ENCODE results near the gene GRB14.
"Not testable (repeated sequence)": the region's sequence is repeated elsewhere in the genome, so short reads cannot be mapped to it uniquely, and the experiment has no call there.

The GRB14 gene

DNA sequence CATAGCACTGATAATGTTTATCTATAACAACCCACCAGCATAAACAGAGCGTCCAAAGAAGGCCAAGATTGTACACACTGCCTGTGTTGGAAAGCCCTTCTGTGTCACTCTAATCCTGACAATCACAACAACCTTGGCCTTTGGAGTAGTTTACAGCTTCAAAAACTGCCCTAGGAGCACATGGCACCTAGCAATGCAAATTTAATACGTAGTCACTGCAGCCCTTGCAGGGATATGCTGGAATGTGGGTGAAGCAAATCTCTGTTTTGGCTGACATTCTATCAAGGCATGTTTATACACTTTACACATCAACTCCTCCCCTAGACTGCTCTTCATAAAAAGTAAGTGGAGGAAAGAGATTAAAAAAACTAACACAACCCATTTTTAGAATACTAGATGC is 66.8 kb downstream of the GRB14 start:
- DNase-seq, result no peak

DNA sequence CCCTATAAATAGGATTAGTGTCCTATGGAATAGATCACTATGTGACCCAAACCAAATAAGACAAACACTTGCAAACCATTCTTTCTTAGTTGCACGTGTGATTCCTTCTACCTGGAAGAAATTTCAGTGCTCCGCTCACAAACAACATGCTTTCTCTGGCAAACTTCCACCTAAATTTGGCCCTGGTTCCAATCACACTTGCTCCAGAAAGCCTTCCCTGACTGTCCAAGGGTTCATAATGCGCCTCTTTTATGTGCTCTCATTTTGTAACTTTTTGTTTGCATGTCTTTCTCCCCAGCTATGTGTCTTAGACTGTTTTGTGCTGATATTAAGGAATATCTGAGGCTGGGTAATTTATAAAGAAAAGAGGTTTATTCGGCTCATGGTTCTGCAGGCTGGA is 69.8 kb downstream of the GRB14 start:
- DNase-seq, result no peak

DNA sequence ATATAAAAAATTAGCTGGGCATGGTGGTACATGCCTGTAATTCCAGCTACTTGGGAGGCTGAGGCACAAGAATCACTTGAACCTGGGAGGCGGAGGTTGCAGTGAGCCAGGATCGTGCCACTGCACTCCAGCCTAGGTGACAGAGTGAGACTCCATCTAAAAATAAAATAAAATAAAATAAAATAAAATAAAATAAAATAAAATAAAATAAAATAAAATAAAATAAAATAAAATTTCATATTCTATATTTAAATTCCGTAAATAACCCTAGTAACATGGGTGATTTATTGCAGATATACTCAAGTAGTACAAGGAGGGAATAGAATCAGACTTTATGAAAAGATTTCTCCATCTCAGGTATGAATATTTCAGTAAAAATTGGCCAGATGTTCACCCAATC is 71.6 kb downstream of the GRB14 start:
- DNase-seq, result not testable (repeated sequence)

DNA sequence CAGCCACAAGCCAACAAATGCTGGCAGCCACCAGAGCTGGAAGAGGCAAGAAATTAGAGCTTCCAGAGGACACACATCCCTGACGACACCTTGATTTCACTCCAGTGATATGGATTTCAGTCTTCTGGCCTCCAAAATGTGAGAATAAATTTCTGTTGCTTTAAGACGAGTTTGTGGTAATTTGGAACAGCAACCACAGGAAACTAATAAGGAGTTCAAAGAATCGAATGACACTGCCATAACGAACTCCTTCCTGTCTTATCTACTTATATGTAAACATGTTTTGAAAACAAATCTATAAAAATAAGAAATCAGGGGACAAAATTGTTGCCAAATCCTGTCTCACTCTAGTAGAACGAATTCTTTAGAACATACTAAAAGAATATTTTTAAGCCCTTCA is 75.8 kb downstream of the GRB14 start:
- no peak for DNase-seq

DNA sequence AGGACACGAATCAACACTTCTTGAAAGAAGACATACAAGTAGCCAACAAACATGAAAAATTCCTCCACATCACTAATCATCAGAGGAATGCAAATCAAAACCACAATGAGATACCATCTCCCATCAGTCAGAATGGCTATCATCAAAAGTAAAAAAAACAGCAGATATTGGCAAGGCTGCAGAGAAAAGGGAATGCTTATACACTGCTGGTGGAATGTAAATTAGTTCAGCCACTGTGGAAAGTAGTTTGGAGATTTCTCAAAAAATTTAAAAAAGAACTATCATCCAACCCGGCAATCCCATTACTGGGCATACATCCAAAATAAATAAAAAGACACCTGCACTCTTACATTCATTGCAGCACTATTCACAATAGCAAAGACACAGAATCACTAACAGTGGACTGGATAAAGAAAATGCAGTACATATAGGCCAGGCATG is 78.7 kb downstream of the GRB14 start:
- no peak for DNase-seq

DNA sequence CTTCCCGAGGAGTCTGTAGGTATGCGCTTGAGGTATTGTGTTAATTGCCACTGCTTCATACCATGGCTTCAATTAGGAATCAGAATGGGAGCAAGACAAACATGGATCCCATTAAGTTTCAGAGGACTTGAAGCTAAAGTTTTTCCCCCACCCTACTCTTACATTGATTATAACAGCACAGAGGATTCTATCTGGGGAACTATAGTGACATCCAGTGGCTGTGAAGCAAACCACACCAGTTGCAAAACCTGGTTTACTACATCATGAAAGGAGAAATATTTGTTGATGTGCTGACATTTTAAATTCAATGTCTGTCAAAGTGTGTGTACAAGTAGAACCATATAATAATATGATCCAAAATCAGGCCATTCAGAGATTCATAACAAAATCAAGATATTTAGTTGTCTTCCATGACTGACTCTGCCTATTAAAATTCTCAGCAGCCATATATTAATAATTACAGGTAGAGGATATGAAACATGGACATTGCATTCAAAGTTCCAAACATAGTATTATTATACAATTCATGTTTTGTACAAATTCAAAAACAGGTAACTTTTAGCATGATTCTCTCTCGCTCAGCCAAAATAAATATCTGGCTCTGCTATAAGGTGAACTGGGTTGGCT is 82.9 kb downstream of the GRB14 start:
- no peak for DNase-seq

DNA sequence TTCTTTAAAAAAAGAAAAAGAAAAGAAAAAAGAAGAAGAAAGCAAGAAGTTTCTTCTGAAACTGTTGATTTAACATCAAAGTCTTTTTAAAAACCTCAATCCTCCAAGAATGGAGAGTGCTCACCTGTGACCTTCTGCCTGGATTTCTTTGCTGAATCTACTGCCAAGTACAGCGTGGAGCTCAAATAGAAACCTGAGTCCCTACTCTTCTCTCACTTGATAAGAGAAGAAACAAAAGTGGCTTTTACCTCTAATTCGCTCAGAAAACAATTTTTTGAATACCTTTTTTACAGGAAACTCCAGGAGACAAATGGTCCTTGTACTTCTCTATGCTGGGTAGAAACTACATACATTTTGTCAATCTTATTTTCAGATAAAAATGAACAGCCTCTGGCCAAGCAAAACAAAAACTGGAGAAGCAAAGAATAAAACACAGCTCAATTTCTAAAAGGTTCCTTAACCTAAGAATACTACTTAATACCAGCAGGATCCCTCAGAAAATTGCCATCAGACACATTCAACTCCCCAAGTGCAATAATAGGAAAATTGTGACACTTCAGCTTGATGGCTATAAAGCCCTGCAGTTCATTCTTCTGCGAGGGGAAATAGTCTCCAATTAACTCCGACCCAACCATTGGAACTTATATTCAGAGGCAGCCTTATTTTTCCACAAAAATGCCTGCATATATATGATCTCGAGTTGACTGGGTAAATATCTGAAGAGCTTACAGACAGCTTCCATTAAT is 85.8 kb downstream of the GRB14 start:
- DNase-seq, result no peak

DNA sequence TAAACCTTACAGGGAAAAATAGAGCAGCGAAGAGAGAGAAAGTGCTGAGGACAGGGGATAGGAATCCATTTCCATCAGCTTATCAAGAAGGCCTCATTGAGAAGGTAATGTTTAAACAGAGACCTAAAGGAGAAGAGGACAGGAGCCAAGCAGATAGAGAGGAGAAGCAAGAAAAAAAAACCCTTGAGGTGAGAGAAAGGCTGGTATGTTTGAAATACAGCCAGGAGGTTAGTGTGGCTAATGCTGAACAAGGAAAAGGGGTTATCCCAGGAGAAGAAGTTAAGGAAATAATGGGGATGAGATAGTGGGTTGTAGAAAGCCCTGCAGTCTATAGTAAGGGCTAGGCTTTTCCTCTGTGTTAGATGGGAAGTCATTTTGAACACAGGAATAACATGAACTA is 90.8 kb downstream of the GRB14 start:
- no peak for DNase-seq

DNA sequence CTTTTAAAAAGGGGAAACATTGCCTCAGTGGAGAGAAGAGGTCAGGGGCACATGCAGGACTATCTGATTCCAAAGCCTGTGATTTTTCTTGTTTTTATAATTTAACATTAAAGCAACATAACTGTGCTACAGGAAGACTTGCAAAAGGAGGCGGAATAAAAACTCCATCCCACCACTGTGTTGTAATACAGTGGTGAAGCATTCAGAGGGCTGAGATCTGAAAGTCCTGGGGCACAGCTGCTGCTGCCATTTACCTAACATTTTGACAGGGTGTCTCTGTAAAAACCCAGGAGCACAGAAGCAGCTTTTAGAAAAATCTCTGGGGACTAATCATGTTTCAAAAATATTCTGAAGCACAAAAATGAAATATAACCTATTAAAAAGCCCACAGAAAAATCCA is 97.6 kb downstream of the GRB14 start:
- DNase-seq, result no peak

DNA sequence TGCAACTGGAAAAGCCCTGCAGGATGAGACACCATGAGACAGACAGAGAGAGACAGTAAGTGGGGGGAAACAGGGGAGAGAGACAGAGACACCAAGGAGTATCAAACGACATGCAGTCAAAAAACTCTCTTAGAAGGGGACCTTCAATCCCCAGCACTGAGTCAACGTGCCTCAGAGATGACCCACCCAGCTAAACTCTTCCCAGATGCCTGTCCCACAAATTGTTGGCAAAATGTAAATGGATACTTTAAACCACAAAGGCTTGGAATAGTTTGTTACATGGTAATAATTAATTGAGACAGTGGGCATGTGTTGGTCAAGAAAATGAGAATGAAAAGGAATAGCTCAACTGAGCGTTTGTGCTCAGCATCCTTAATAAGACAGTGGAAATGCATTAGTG is 98.3 kb downstream of the GRB14 start:
- DNase-seq, result no peak

DNA sequence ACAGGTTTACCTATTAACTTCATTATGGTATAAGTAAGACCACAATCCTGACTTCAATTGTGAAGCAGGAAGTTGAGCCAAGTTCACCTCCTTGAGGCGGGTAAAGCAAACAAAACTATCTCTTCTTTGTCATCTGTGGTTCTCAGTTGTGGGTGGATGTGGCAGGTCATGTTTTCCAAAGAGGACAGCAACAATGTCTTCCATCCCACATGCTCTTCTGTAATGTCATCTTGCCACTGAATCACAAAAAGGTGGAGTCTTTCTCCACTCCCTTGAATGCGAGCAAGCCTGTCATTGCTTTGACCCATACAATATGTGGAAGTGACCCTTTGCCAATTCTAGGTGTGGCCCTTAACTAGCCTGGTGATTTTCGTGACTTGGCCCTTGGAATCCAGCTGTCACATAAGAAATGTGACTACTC is 98.7 kb downstream of the GRB14 start:
- no peak for DNase-seq

DNA sequence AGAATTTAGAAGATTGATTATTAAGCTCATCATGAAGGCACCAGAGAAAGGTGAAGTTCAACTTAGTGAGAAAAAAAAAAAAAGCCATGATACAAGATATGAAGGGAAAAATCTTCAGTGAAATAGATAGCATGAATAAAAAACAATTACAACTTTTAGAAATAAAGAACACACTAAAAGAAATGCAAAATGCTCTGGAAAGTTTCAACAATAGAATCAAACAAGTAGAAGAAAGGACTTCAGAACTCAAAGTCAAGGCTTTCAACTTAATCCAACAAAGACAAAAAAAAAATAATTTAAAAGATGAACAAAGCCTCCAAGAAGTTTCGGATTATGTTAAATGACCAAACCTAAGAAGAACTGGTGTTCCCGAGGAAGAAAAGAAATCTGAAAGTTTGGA is 105.5 kb downstream of the GRB14 start:
- DNase-seq, result no peak

DNA sequence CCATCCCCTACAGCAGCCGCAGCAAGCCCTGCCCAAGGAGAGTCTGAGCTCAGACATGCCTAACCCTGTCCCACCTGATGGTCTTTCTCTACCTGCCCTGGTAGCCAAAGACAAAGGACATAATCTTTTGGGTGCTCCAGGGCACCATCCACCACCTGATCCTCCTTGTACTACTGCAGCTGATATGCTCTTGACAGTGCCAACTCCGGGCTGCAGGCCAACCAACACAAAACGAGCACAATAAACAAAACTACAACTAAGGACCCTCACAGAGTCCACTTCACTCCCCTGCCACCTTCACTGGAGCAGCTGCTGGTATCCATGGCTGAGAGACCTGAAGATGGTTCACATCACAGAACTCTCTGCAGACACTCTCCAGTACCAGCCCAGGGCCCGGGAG is 106.3 kb downstream of the GRB14 start:
- DNase-seq, result no peak

DNA sequence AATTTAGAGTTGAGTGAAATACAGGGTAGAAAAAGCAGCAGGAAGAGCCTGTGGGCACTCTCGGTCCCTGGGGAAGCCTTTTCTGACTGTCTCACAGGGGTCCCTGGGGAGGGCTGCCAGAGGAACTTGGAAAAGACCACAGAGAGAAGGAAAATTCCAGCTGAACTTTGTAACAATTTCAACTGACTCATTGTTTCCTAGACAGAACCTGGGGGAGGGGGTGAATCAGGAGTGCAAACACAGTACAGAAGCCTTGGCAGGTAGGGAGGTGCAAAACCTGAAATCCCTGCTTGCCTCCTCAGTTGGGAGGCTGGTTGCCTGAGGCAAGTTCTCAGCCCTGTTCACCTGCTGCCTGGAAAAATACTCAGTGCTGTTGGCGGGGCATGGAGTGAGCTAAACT is 106.8 kb downstream of the GRB14 start:
- no peak for DNase-seq

DNA sequence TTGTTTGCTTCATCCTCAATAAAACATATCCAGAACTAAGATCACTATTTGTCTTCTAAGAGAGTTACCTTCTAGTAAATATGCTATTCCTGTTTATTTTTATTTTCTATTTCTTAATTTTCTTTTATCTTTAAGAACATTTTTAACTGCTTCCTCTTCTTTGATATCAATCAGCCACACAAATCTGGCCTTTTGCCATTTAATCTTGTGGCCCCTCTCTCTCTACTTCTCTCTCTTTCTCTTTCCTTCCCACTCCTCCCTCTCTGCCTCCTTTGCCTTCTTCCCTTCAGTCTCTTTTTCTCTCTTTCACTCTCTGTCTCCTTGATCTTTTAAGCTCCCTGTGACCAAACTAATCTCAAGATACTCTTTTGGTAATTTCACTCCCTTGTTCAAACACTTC is 108.4 kb downstream of the GRB14 start:
- no peak for DNase-seq

DNA sequence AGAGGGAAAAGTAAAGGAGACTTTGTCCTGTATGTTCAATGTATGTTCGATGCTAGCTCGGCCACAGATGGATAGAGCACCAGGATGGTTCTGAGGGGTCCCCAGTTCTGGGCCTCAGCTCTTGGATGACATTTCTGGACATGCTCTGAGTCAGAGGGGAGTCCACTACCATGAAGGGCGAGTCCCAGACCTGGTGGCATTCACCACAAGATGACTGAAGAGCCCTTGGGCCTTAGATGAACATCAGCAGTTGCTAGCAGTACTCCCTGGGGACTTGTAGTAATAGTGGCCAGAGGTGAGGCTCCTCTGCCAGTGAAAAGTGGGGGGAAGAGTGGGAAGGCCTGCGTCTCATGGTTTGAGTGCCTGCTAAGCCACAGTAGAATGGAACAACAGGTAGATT is 109.5 kb downstream of the GRB14 start:
- no peak for DNase-seq

DNA sequence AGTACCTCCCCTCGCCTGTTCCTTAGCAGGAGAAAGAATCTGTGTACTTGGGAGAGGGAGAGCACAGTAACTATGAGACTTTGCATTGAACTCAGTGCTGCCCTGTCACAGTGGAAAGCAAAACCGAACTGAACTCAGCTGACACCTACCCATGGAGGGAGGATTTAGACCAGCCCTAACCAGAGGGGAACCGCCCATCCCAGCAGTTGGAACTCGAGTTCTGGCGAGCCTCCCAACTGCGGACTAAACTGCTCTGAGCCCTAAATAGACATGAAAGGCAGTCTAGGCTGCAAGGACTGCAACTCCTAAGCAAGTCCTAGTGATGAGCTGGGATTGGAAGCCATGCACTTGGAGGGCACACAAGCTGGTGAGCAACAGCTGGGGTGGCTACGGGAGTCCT is 110.4 kb downstream of the GRB14 start:
- DNase-seq, result no peak

DNA sequence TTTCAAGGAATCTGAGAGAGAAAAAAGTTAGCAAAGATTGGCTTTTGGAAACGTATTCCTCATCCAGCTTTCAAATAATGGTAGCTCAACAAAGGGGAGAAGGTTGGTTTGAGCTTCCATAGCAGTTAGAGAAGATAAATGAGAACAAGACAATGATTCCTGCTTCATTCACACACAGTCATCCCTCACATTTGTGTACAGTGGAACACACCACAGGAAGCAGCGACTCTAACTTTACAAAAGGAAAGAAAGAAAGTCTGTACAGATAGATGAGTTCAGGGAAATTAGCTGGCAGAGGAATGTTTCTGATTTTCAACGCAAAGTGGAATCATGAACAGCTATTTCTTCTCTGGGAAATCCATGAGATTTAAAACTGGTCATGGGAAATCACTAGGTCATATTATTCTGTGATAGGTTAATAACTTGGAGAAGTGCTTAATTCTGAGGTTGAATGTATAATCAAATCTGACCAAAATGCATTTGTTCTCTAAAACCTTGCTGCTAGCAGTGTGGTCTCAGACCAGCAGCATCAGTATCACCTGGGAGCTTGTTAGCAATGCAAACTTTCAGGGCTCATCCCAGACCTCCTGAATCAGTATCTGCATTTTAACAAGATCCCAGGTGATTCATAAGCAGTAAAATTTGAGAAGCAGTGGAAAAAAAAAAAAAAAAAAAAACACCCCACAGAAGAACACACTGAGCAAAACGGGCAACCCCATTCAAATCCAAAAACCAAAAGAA is 112.0 kb downstream of the GRB14 start:
- no peak for DNase-seq

DNA sequence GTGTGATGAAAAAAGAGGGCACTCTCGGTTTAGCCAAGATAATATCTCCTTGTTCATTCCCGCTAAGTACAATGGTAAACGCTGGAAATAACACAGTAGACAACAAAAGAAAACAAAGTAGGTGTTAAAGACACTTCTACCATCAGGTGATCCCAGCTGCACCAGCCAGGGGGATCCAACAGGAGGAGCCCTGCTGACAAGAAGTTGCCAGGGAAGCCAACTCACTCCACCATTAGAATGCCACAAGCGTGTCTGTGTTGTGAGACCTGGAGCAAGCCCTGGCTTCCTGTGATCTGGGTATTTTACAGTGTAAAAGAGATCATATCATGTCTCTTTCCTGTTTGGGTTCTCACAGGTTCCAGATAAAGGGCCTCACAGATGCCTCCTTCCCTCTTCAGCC is 117.0 kb downstream of the GRB14 start:
- DNase-seq, result no peak

DNA sequence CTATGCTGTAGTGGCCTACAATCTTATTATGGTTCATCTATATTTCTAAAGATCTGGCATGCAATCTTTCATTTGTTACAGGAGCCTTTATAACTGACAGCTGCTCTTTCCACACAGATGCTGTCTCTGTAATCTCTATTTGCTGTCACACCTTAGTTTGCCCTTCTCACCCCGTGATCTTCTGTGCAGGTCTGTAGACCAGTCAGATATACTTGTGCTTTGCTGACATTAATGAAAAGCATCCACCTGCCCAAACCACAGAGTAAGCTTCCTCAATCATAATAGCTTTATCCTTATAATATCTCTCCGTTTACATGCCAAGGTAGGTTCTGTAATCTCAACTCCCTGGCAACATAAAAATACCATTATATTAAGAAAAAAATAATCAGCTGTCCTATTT is 122.4 kb downstream of the GRB14 start:
- no peak for DNase-seq

DNA sequence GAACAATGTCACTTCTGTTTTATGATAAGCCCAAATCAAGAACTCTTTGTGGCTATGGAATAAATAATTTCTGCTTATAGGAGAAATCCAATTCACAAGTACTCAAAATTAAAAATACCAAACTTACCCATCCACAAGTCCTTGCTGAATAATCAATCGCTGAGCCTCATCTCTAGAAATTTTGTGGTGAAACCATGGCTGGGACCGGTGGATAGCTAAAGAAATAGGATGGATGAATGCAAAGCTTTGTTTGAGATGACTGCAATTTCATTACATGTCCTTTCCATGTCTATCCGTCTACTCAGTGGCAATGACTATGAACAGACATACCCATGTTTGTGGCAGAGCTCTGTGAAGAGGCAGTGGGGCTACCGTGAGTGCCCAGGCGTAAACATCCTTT is 124.4 kb downstream of the GRB14 start:
- no peak for DNase-seq

DNA sequence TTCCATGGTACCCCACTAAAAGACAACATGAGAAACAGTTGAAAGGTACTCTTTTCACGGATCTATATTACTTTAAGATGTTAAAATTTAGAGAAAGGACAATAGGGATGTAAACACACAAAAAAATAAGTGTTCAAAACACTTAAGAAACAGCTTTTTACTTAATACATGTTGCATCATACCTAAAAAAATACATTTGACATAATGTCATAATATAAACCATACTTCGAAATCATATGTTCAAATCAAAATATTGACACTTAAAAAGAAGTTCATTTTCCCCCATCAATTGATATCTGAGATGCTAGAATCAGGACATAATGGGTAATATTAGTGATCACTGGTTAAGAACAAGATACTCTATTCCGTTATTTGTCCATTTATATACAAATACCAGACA is 124.9 kb downstream of the GRB14 start:
- DNase-seq, result no peak

DNA sequence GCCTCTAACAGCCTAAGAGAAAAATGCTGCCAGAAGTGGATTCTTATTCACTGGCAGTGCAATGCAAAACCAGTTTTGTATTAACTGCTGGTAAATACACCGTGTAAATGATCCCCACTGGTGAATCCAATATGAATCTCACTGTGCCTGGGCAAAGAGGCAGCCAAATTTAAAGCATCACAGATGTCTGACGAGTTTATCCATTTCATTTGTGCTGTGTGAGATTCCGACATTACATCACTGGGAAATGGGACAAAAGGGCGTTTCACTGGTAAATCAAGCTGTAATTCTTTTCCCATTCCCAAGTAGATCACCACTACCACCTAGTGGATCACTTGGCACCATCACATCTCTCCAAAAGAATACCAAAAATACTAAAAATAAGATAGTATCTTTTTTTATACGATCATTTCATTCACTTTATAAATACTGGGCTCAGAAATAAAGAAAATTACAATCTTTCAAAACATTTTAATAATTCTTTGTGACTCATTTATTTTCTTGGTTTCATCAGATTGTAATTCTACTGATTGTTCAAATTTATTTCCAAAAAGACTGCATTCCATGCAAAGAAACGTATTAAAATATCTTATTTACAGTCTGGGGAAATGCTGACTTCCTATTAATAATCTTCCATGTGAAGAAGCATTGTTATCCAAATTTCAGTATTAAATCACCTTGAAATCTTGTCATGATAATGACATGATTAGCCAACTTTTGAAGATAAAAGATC is 125.6 kb downstream of the GRB14 start:
- DNase-seq, result no peak

DNA sequence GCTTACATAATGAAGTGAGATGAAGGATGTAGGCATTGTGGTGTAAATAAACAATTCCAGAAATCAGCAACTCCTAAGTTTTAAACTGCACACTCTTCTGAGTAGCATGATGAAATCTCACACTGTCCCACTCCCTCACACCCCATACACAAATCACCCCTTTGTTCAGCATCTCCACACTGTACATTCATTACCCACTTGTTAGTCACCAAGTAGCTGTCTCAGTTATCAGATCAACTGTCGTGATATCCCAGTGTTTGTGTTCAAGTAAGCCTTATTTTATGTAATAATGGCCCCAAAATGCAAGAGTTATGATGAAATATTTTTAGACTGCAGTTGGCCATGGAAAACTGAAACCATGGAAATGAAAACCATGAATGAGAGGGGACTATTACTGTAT is 135.7 kb downstream of the GRB14 start:
- no peak for DNase-seq
